Mesendoderm (in vitro differentiated cells): ENCODE data around the gene TMEM116.
"Not testable (repeated sequence)": the region's sequence is repeated elsewhere in the genome, so short reads cannot be mapped to it uniquely, and the experiment has no call there.

Experiments
- DNase-seq: peaks from one replicate; pipeline ENCODE4 v3.0.0; 2013
- H2AK5ac ChIP-seq: 2 replicates; pipeline ENCODE4 v1.6.1; 2013; ENCODE audit warnings: low read length, inconsistent platforms
- H2BK120ac ChIP-seq: 2 replicates; pipeline ENCODE4 v1.6.1; 2013; ENCODE audit warnings: low read depth, mild to moderate bottlenecking, low read length, moderate library complexity, mixed read lengths
- H2BK15ac ChIP-seq: replicated peaks from 2 replicates; pipeline ENCODE4 v1.6.1; 2013; ENCODE audit warnings: low read depth, mild to moderate bottlenecking, moderate library complexity
- H2BK5ac ChIP-seq: 2 replicates; pipeline ENCODE4 v1.6.1; 2013; ENCODE audit warnings: low read length, inconsistent platforms
- H3K18ac ChIP-seq: 2 replicates; pipeline ENCODE4 v1.6.1; 2013; ENCODE audit warnings: mild to moderate bottlenecking, low read length, mixed read lengths
- H3K23ac ChIP-seq: one replicate; pipeline ENCODE4 v1.6.1; 2013; ENCODE audit warnings: low read length
- H3K27ac ChIP-seq: 2 replicates; pipeline ENCODE4 v1.5.1; 2013; ENCODE audit warnings: low read depth, mild to moderate bottlenecking, inconsistent platforms, low read length, moderate library complexity
- H3K27me3 ChIP-seq: 2 replicates; pipeline ENCODE4 v1.6.1; 2013; ENCODE audit warnings: low read length, control low read depth, mild to moderate bottlenecking, inconsistent platforms; ENCODE audit not compliant: insufficient read depth, poor library complexity
- H3K36me3 ChIP-seq: 2 replicates; pipeline ENCODE4 v1.6.1; 2013; ENCODE audit warnings: low read length, inconsistent platforms; ENCODE audit not compliant: control insufficient read depth, insufficient read depth
- H3K4ac ChIP-seq: one replicate; pipeline ENCODE4 v1.6.1; 2013; ENCODE audit warnings: low read depth, mild to moderate bottlenecking, low read length, moderate library complexity
- H3K4me1 ChIP-seq: 2 replicates; pipeline ENCODE4 v1.6.1; 2013; ENCODE audit warnings: low read depth, low read length, inconsistent platforms; ENCODE audit not compliant: control insufficient read depth
- H3K4me2 ChIP-seq: 2 replicates; pipeline ENCODE4 v1.6.1; 2013; ENCODE audit warnings: low read length
- H3K4me3 ChIP-seq: 2 replicates; pipeline ENCODE4 v1.5.1; 2013; ENCODE audit warnings: mild to moderate bottlenecking, low read length
- H3K56ac ChIP-seq: one replicate; pipeline ENCODE4 v1.6.1; 2013; ENCODE audit warnings: low read length
- H3K79me1 ChIP-seq: 2 replicates; pipeline ENCODE4 v1.6.1; 2013; ENCODE audit warnings: low read length, inconsistent platforms
- H3K79me2 ChIP-seq: 2 replicates; pipeline ENCODE4 v1.6.1; 2013; ENCODE audit warnings: mild to moderate bottlenecking, low read length; ENCODE audit not compliant: control insufficient read depth, insufficient read depth
- H3K9ac ChIP-seq: 2 replicates; pipeline ENCODE4 v1.6.1; 2013; ENCODE audit warnings: low read length, inconsistent platforms
- H4K5ac ChIP-seq: one replicate; pipeline ENCODE4 v1.6.1; 2013; ENCODE audit warnings: low read length
- H4K8ac ChIP-seq: one replicate; pipeline ENCODE4 v1.6.1; 2013; ENCODE audit warnings: low read depth, mild to moderate bottlenecking, control low read depth, low read length, moderate library complexity
- WGBS: extraction: QIAGEN DNeasy Blood & Tissue Kit; methylation state at CpG from one replicate; pipeline ENCODE4 v1.1.7; 2013; ENCODE audit warnings: low lambda C conversion rate, missing lambda C conversion rate; ENCODE audit not compliant: insufficient coverage; ENCODE audit errors: extremely low coverage; 5-methylcytosine and 5-hydroxymethylcytosine counted together

TMEM116 gene

GRCh38 chr12:112000820-112001219 lies 12.1 kb downstream of the TMEM116 start:
- Histone ChIP-seq H2BK5ac (no peak overlapping the region), H3K23ac (no peak overlapping the region), H3K79me2 (no peaks in the 10 kb centered on the region), H3K4me2 (no peak overlapping the region), H4K5ac (no peak overlapping the region), H2BK120ac (no peak overlapping the region), H3K9ac (no peak overlapping the region), H4K8ac (no peak overlapping the region), H3K4ac (no peak overlapping the region), H3K36me3 (no peaks in the 10 kb centered on the region), H3K18ac (no peak overlapping the region), H3K79me1 (no peaks in the 10 kb centered on the region), H2AK5ac (no peak overlapping the region), H2BK15ac (no peak overlapping the region), H3K27me3 (no peaks in the 10 kb centered on the region), H3K4me1 (no peaks in the 10 kb centered on the region), H3K4me3 (no peak overlapping the region), H3K56ac (no peak overlapping the region), H3K27ac (no peak overlapping the region)
- DNase-seq: no peak
- WGBS: no CpG with 5 or more reads among the region's 8 CpGs

DNA sequence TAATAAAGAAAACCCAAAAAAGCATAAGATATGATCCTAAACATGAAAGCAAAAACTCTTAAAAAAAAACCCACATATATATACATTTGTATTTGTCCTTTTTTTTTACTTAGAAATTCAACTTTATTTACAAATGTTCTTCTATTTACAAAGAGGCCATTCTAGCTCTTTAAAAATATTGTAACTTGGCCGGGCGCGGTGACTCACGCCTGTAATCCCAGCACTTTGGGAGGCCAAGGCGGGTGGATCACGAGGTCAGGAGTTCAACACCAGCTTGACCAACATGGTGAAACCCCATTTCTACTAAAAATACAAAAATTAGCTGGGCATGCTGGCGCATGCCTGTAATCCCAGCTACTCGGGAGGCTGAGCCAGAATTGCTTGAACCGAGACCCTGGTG lies 13.8 kb downstream of the TMEM116 start:
- not testable (repeated sequence) for DNase-seq, H3K36me3 ChIP-seq, H3K18ac ChIP-seq, H4K5ac ChIP-seq, H2BK120ac ChIP-seq, H3K79me2 ChIP-seq, H3K4me3 ChIP-seq, H3K4me1 ChIP-seq, H3K4ac ChIP-seq, H4K8ac ChIP-seq, H2BK15ac ChIP-seq, H2AK5ac ChIP-seq, H3K27ac ChIP-seq, H3K4me2 ChIP-seq, H3K9ac ChIP-seq, H3K79me1 ChIP-seq, H3K23ac ChIP-seq, H3K56ac ChIP-seq, H3K27me3 ChIP-seq, H2BK5ac ChIP-seq
- WGBS: no CpG with 5 or more reads among the region's 9 CpGs

DNA sequence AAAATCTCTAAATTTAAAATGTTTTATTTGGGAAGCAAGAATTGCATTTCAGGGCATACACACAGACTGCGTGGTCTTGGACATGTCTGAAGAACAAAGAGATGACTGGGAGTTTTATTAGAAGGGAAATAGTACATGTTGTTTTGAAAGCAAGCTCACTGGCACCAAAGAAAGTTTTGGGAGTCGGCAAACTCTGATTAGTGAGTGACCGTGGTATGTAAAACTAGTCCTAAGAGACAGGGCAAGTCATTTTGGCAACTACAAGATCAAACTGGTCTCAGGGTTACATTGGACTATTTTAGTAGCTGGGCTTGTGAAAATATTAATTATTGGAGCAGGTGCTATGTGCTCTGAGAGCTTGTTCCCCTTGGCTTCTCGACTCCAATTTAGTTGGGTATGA lies 14.9 kb downstream of the TMEM116 start:
- H4K5ac ChIP-seq: no peak overlapping the region

DNA sequence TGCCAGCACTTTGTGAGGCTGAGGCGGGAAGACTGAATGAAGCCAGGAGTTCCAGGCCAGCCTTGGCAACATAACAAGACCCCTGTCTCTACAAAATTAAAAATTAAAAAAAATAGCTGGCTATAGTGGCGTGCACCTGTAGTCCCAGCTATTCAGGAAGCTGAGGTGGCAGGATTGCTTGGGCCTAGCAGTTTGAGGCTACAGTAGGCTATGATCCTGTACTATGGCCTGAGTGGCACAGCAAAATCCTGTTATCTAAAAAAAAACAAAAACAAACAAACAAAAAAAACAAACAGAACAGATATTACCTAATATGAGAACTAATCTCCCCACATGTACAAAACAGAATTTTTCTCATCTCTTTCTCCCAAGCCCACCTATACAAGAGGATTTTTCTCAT lies 15.7 kb downstream of the TMEM116 start:
- H2AK5ac ChIP-seq: no peak overlapping the region
- no peak overlapping the region for H3K4me3 ChIP-seq
- no peak for DNase-seq
- H3K27ac ChIP-seq: no peak overlapping the region
- H2BK120ac ChIP-seq: no peak overlapping the region
- no peaks in the 10 kb centered on the region for H3K36me3 ChIP-seq
- no peak overlapping the region for H2BK15ac ChIP-seq
- no peak overlapping the region for H3K4me2 ChIP-seq
- no peak overlapping the region for H4K5ac ChIP-seq
- H3K18ac ChIP-seq: no peak overlapping the region
- H3K23ac ChIP-seq: no peak overlapping the region
- whole genome bisulfite sequencing: no CpG with 5 or more reads among the region's 2 CpGs
- no peak overlapping the region for H3K9ac ChIP-seq
- H3K79me2 ChIP-seq: no peaks in the 10 kb centered on the region
- no peak overlapping the region for H3K56ac ChIP-seq
- H4K8ac ChIP-seq: no peak overlapping the region
- no peaks in the 10 kb centered on the region for H3K27me3 ChIP-seq
- no peak overlapping the region for H3K4ac ChIP-seq
- no peaks in the 10 kb centered on the region for H3K4me1 ChIP-seq
- no peaks in the 10 kb centered on the region for H3K79me1 ChIP-seq
- H2BK5ac ChIP-seq: no peak overlapping the region

More for the DNA sequence above, 14.9 kb downstream of the TMEM116 start:
- H3K27me3 ChIP-seq: no peaks in the 10 kb centered on the region
- H2BK5ac ChIP-seq: no peak overlapping the region
- no peaks in the 10 kb centered on the region for H3K4me1 ChIP-seq
- no peak overlapping the region for H3K4ac ChIP-seq
- no peak for DNase-seq
- no peak overlapping the region for H2AK5ac ChIP-seq
- no peak overlapping the region for H3K18ac ChIP-seq
- no peak overlapping the region for H2BK15ac ChIP-seq
- no peak overlapping the region for H3K27ac ChIP-seq
- H3K4me3 ChIP-seq: no peak overlapping the region
- H3K36me3 ChIP-seq: no peaks in the 10 kb centered on the region
- H3K23ac ChIP-seq: no peak overlapping the region
- no peaks in the 10 kb centered on the region for H3K79me1 ChIP-seq
- no CpG with 5 or more reads among the region's 4 CpGs for WGBS
- H4K8ac ChIP-seq: peak overlapping the region; percentile 28
- H2BK120ac ChIP-seq: no peak overlapping the region
- H3K4me2 ChIP-seq: no peak overlapping the region
- no peak overlapping the region for H3K56ac ChIP-seq
- H3K9ac ChIP-seq: no peak overlapping the region
- no peaks in the 10 kb centered on the region for H3K79me2 ChIP-seq

DNA sequence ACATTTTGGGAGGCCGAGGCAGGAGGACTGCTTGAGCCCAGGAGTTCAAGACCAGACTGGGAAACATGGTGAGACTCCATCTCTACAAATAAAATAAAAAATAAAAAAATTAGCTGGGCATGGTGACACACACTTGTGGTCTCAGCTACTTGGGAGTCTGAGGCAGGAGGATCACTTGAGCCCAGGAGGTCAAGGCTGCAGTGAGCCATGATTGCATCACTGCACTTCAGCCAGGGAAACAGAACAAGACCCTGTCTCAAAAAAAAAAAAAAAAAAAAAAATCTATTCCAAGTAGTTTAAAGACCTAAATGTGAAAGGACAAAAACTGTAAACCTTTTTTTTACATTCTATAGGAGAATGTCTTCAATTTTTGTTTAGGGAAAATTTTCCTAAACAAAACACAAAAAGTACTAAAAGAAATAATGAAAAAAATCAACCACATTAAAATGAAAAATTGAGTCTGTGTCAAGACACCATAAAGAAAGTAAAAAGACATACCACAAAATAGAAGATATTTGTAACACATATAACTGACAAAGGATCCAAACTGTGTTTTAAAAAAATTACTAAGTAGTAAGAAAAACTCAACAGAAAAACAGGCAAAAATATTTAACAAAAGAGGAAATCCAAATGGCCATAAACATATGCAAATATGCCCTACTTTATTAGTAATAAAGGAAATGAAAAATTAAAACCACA lies 17.0 kb downstream of the TMEM116 start:
- H3K18ac ChIP-seq: no peak overlapping the region
- no peaks in the 10 kb centered on the region for H3K4me1 ChIP-seq
- no peak for DNase-seq
- H4K5ac ChIP-seq: no peak overlapping the region
- H4K8ac ChIP-seq: no peak overlapping the region
- no CpG with 5 or more reads among the region's 1 CpG for WGBS
- no peak overlapping the region for H3K27ac ChIP-seq
- H2AK5ac ChIP-seq: no peak overlapping the region
- H3K56ac ChIP-seq: no peak overlapping the region
- no peak overlapping the region for H3K23ac ChIP-seq
- no peaks in the 10 kb centered on the region for H3K36me3 ChIP-seq
- H3K9ac ChIP-seq: no peak overlapping the region
- no peak overlapping the region for H3K4me2 ChIP-seq
- H3K79me2 ChIP-seq: no peaks in the 10 kb centered on the region
- no peak overlapping the region for H3K4ac ChIP-seq
- H3K27me3 ChIP-seq: no peaks in the 10 kb centered on the region
- no peaks in the 10 kb centered on the region for H3K79me1 ChIP-seq
- no peak overlapping the region for H2BK15ac ChIP-seq
- no peak overlapping the region for H3K4me3 ChIP-seq
- H2BK5ac ChIP-seq: no peak overlapping the region
- H2BK120ac ChIP-seq: no peak overlapping the region
